ENCODE measurements around the gene LZTR1. TPM values are rescaled to one million over a fixed set of nuclear protein-coding genes. Genes with fewer than 3 reads are reported as not detected.
"Not testable (repeated sequence)": the region's sequence is repeated elsewhere in the genome, so short reads cannot be mapped to it uniquely, and the experiment has no call there.

Gene LZTR1
- total and polyA plus RNA-seq, 2 donors from 2014 or later = 24.3 to 66.4 TPM

GRCh38 chr22:21045585-21046294 is 63.6 kb downstream of the LZTR1 start, which contains the start of gene LRRC74B:
LRRC74B (plus strand) TSS chr22:21045946; CDS start chr22:21045987, 41 bp downstream.
- FAIRE-seq = no peak
- no peak within 1 kb of the TSS for H3K27ac ChIP-seq (ENCODE audit: low read depth in 2 of 2, low read length in 2 of 2)

GRCh38 chr22:21047035-21047661 is 65.1 kb downstream of the LZTR1 start:
- H3K36me3 ChIP-seq (ENCODE audit: control insufficient read depth in 2 of 3, insufficient read depth in 3 of 3, low read length in 3 of 3) = no peaks in the 10 kb centered on the region
- H3K4me3 ChIP-seq (ENCODE audit: low read length in 3 of 3) = no peak overlapping the region
- no peak for TF ChIP-seq CTCF (IDR thresholded peaks at IDR 0.05; ENCODE audit: borderline replicate concordance, extremely low read depth, insufficient read depth)
- DNase-seq (no peak), FAIRE-seq (no peak)
- peaks cover 0 to 6% (median 0%) of the 10 kb centered on the region in 3 donors for H3K4me1 ChIP-seq (ENCODE audit: control insufficient read depth in 2 of 3, insufficient read depth in 2 of 3, low read depth in 1 of 3, low read length in 3 of 3)
- H3K9ac ChIP-seq (ENCODE audit: low read length in 3 of 3) = no peak overlapping the region
- no peak overlapping the region for H3K27ac ChIP-seq (ENCODE audit: low read depth in 2 of 2, low read length in 2 of 2)
- intact Hi-C loops (cut with DNase I) = no loop called here
- H3K9me3 ChIP-seq (ENCODE audit: control insufficient read depth in 2 of 3, insufficient read depth in 1 of 3, low read length in 3 of 3) = no peaks in the 10 kb centered on the region
- H3K27me3 ChIP-seq (ENCODE audit: control insufficient read depth, insufficient read depth, low read length) = no peaks in the 10 kb centered on the region

More at GRCh38 chr22:21045585-21046294, 63.6 kb downstream of the LZTR1 start, which contains the start of gene LRRC74B:
- peak within 1 kb of the TSS in 1 of 3 donors; percentile 31 for H3K9ac ChIP-seq (ENCODE audit: low read length in 3 of 3)
- peak; percentile 96 to 97 (median 96) for DNase-seq
- peak within 1 kb of the TSS; percentile 51 to 66 (median 59) for H3K4me3 ChIP-seq (ENCODE audit: low read length in 3 of 3)
- H3K27me3 ChIP-seq (ENCODE audit: control insufficient read depth, insufficient read depth, low read length) = no peaks in the 10 kb centered on the region
- no peak for TF ChIP-seq CTCF (IDR thresholded peaks at IDR 0.05; ENCODE audit: borderline replicate concordance, extremely low read depth, insufficient read depth)
- intact Hi-C loops (cut with DNase I) = no loop called here
- H3K36me3 ChIP-seq (ENCODE audit: control insufficient read depth in 2 of 3, insufficient read depth in 3 of 3, low read length in 3 of 3) = no peaks in the 10 kb centered on the region
- no peaks in the 10 kb centered on the region for H3K9me3 ChIP-seq (ENCODE audit: control insufficient read depth in 2 of 3, insufficient read depth in 1 of 3, low read length in 3 of 3)
- H3K4me1 ChIP-seq (ENCODE audit: control insufficient read depth in 2 of 3, insufficient read depth in 2 of 3, low read depth in 1 of 3, low read length in 3 of 3) = peaks cover 0 to 6% (median 0%) of the 10 kb centered on the region in 3 donors

GRCh38 chr22:21047730-21048129 is 65.6 kb downstream of the LZTR1 start:
- no peak overlapping the region for H3K4me3 ChIP-seq (ENCODE audit: low read length in 3 of 3)
- DNase-seq (no peak), FAIRE-seq (no peak)
- no peaks in the 10 kb centered on the region for H3K36me3 ChIP-seq (ENCODE audit: control insufficient read depth in 2 of 3, insufficient read depth in 3 of 3, low read length in 3 of 3)
- H3K9ac ChIP-seq (ENCODE audit: low read length in 3 of 3) = no peak overlapping the region
- H3K27me3 ChIP-seq (ENCODE audit: control insufficient read depth, insufficient read depth, low read length) = no peaks in the 10 kb centered on the region
- peaks cover 0 to 6% (median 0%) of the 10 kb centered on the region in 3 donors for H3K4me1 ChIP-seq (ENCODE audit: control insufficient read depth in 2 of 3, insufficient read depth in 2 of 3, low read depth in 1 of 3, low read length in 3 of 3)
- H3K9me3 ChIP-seq (ENCODE audit: control insufficient read depth in 2 of 3, insufficient read depth in 1 of 3, low read length in 3 of 3) = no peaks in the 10 kb centered on the region
- H3K27ac ChIP-seq (ENCODE audit: low read depth in 2 of 2, low read length in 2 of 2) = no peak overlapping the region
- TF ChIP-seq CTCF (IDR thresholded peaks at IDR 0.05; ENCODE audit: borderline replicate concordance, extremely low read depth, insufficient read depth) = no peak
- intact Hi-C loops (cut with DNase I) = no loop called here

GRCh38 chr22:21048448-21048847 is 66.4 kb downstream of the LZTR1 start:
- H3K9me3 ChIP-seq (ENCODE audit: control insufficient read depth in 2 of 3, insufficient read depth in 1 of 3, low read length in 3 of 3); H3K36me3 ChIP-seq (ENCODE audit: control insufficient read depth in 2 of 3, insufficient read depth in 3 of 3, low read length in 3 of 3); H3K27me3 ChIP-seq (ENCODE audit: control insufficient read depth, insufficient read depth, low read length); FAIRE-seq; H3K4me1 ChIP-seq (ENCODE audit: control insufficient read depth in 2 of 3, insufficient read depth in 2 of 3, low read depth in 1 of 3, low read length in 3 of 3); H3K27ac ChIP-seq (ENCODE audit: low read depth in 2 of 2, low read length in 2 of 2); H3K4me3 ChIP-seq (ENCODE audit: low read length in 3 of 3); H3K9ac ChIP-seq (ENCODE audit: low read length in 3 of 3); intact Hi-C loops (cut with DNase I); DNase-seq: not testable (repeated sequence)

All from kidney (tissue), 14 donors.